GM12874 (cell line): ENCODE data around the gene HHATL.

ENCODE experiments used
- TF ChIP-seq, protein P1 (sequence below): IDR thresholded peaks from 2 replicates; pipeline ENCODE4 v1.5.1; 2011; ENCODE audit warnings: low read depth, mild to moderate bottlenecking, control low read depth, low read length, moderate library complexity; ENCODE audit not compliant: insufficient read depth

HHATL gene

DNA sequence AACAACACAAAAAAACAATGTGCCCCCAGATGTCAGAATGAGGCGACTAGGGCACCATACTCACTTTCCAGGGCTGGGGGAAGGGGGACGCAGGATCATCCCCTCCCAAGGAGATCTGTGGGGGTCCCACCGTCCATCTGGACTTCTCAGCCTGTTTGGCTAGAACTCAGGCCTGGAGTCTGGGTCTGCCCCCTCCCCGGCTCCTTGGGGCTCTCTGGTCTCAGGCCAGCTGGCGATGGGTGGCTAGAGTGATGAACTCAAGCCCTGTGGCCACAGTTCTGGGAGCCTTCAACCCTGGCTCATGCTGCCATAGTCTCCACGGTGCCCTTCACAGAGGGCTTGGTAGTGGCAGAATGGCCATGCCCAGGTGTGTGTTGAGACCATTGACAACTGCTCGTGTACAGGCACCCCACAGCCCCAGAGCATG, 35.5 kb downstream of the HHATL start:
- TF ChIP-seq, protein P1, sequence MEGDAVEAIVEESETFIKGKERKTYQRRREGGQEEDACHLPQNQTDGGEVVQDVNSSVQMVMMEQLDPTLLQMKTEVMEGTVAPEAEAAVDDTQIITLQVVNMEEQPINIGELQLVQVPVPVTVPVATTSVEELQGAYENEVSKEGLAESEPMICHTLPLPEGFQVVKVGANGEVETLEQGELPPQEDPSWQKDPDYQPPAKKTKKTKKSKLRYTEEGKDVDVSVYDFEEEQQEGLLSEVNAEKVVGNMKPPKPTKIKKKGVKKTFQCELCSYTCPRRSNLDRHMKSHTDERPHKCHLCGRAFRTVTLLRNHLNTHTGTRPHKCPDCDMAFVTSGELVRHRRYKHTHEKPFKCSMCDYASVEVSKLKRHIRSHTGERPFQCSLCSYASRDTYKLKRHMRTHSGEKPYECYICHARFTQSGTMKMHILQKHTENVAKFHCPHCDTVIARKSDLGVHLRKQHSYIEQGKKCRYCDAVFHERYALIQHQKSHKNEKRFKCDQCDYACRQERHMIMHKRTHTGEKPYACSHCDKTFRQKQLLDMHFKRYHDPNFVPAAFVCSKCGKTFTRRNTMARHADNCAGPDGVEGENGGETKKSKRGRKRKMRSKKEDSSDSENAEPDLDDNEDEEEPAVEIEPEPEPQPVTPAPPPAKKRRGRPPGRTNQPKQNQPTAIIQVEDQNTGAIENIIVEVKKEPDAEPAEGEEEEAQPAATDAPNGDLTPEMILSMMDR, result no peak

DNA sequence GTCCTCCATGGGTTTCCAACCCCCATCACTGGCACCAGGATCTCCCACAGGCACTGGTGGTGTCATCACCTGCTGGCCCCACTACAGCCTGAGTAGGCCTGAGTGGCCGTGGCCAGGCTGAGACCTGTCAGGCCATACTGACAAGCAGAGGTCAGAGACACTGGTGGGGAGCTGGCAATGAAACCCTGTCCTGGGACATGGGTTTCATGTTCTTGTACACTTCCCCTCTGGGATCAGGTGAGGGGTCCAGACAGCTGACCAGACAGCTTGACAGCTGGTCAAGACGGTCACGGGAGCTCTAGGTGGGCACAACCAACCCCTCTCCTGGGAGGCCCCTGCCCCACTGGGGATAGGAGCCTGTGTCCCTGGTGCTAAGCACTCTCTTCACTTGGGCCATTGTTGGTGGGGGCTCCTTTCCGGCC, 36.0 kb downstream of the HHATL start:
- TF ChIP-seq, protein P1, result no peak

DNA sequence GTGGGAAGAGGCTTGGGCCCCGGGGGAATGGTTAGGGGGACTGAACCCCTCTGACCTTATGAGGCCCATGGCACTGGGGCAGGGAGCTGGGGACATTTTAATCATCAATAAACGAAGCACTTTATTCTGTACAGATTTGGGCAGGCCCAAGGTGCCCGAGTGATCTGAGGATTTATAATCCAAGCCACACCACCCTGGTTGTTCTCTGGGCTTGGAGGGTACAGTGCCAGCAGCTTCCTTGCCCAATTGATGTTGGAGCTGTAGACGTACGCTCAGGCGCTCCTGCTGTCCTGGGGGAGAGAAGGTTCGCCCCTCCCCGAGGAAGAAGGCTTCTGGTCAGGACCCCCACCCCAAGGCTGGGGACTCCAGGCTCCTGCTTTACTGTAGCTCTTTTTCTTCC, 36.6 kb downstream of the HHATL start:
- TF ChIP-seq, protein P1, result no peak

DNA sequence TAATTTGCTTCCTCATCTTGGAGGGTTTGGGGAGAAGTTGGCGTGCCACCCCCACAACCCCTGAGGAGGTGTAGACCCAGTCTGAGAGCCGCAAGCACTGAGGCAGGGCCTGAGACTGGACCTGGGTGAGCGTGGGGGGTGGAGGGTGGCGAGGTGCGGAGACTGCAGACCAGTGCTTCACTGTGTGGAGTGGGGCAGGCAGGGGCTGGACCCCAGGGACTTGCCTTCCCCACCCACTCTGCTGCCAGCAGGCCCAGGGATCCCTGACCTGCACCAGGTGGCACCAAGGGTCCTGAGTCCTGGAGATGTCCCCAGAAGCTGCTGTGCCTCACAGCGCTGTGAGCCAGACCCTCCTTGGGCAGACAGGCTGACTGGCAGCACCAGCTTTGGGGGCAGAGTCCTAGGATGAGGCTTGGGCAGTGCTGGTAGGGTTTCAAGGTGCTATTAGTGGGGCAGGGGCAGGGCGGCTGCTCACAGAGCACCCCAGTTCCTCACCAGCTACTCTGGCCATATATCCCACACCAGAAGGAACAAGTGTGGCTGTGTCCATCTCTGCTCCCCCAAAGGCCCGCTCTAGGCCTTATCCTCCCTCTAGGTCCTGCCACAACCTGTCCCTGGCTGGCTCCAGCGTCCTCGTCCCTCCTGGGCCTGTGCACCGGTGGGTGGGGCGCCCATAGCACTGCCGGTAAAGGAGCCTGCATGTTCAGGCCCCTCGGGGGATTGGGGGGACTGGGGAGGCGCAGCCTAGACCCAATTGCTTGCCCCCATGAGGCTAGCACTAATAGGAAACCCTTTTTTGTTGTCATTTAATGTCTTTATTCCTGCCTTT, 37.3 kb downstream of the HHATL start:
- TF ChIP-seq, protein P1, result no peak

DNA sequence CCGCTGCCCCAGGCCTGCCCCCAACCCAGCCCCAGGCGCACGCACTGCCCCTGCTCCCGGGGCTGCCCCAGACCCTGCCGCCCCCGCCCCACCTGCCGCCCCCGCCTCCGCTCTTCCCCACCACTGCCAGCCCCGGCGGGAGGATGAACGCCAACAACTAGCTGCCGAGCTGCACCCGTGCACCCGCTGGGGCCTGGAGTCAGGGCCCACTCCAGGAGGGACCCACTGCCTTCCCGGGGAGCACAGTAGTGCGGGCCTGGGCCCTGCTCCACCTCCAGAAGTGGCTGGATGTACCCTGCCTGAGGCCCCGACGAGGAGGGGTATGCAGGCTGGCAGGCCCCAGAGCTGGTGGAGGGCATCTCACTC, 38.2 kb downstream of the HHATL start:
- TF ChIP-seq, protein P1, result no peak

DNA sequence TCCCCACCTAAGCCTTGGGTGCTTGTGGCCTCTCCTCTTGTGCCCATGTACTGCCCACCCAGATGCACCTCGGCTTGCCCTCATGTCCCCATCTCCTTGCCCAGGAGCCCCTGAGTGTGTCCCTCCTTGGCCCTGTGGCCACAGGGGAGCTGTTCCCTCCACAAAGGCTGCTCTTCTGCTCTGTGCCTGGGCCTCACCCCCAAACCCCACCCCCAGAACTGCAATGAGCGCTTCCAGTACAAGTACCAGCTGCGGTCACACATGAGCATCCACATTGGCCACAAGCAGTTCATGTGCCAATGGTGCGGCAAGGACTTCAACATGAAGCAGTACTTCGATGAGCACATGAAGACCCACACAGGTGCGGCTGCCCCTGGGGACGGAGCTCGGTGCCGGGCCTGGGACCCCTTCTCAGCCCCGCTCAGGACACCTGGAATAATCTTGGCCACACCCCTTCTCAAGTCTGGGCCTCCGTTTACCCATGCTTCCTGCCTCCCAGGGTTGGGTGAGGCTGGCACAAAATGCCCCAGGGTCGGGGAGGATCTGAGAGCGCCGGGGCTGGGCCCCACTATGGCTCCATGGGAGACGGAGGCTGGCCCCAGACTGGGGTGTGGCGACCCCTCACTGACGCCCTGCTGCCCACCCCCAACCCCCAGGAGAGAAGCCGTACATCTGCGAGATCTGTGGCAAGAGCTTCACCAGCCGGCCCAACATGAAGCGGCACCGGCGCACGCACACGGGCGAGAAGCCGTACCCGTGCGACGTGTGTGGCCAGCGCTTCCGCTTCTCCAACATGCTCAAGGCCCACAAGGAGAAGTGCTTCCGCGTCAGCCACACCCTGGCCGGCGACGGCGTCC, 38.8 kb downstream of the HHATL start:
- TF ChIP-seq, protein P1, result no peak

DNA sequence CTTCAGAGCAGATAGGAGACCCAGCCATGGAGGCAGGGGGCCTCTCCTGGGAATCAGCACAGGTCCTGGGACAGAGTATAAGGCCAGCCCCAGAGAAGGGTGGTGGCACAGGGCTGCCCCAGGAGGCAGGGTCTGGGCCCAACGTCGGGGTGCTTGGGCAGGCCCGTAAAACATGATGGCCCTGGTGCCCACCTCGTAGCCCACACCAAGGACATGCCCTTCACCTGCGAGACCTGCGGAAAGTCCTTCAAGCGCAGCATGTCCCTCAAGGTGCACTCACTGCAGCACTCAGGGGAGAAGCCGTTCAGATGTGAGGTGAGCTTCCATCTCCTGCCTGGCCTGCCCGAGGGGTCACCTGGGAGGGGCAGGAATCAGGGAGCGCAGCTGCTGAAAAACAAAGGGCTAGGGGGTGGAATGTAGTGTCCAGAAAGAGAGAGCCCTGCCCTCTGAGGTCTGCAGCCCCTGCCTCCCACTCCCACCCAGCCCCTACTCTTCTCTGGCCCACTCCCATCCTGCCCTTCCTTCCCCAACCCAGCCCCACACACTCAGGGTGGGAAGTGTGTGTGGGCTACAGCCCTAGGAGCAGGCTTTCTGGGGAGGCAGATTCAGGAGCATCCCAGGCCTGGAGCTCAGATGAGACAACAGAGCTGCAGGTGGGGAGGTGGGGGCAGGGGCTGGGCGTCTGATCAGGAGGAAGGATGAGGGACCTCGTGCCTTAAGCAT, 39.6 kb downstream of the HHATL start:
- TF ChIP-seq, protein P1, result no peak
